Adrenal gland (tissue), 5 donors: ENCODE data around the gene TECRL.

Experiments used
- CTCF ChIP-seq, 6 experiments: fragments of 450-650 bp in 4 of 6; fragments of 200-600 bp in 2 of 6; sonication (generic) in 1 of 6; IDR thresholded peaks; 1 replicate in 5 of 6; 2 replicates in 1 of 6; pipeline versions ENCODE4 v1.5.1 to v1.8.0; 2016 to 2021; ENCODE audit warnings: antibody characterized with exemption in 6 of 6, mild to moderate bottlenecking in 2 of 6, moderate library complexity in 1 of 6
- POLR2A ChIP-seq, 2 donors: fragments of 450-650 bp; IDR thresholded peaks; one replicate each; pipeline ENCODE4 v1.6.1; 2017; ENCODE audit warnings: antibody characterized with exemption in 2 of 2, mild to moderate bottlenecking in 2 of 2, moderate library complexity in 1 of 2
- donor health status: DM: no; HTN: no; CAD: no.

- no peak for TF ChIP-seq CTCF (IDR thresholded peaks at IDR 0.05)
- TF ChIP-seq POLR2A (IDR thresholded peaks at IDR 0.05): no peak
Observed at GRCh38 chr4:64334964-64335363, 74.3 kb downstream of the TECRL start.
